ENCODE data around the gene ULBP2.
"Not testable (repeated sequence)": the region's sequence is repeated elsewhere in the genome, so short reads cannot be mapped to it uniquely, and the experiment has no call there.

ULBP2 gene

DNA sequence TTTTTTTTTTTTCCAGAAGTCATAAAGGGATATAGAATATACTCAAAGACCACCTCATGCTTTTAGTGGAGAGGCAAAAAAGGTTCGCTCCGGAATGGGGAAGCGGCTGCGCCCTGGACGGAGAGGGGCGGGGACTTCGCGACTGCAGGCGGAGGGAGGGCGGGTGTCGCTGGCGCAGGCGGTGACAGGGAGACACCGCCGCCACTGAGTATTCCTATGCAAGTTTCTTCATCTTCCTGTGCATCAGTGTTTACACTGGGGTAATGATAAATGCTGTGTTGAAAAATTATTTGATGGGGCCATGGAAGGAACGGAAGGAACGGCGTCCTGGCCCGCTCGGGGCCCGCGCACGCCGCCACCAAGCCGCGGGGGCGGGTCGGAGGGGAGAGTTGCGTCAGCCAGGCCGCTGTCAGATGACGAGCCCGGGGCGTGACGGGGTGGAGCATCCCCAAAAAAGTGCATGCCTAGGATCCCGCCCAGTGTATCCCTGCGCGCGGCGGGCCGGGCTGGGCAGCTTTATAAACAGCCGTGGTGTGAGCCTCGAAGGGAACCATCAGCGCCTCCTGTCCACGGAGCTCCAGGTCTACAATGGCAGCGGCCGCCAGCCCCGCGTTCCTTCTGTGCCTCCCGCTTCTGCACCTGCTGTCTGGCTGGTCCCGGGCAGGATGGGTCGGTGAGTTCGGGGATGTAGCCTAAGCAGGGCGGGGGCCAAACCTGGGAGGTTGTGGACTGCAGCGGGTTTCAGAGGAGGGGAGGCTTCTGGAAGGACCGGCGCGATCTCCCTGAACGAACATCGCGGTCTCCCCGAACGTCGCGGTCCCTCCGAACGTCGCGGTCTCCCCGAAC lies 21.9 kb downstream of the ULBP2 start, which contains the start of gene ULBP1:
Gene ULBP1, plus strand, starts transcription at position 482 of the 846 bp plus-strand sequence. Its CDS starts 107 bp downstream, at position 589.
- TF ChIP-seq, protein P1, sequence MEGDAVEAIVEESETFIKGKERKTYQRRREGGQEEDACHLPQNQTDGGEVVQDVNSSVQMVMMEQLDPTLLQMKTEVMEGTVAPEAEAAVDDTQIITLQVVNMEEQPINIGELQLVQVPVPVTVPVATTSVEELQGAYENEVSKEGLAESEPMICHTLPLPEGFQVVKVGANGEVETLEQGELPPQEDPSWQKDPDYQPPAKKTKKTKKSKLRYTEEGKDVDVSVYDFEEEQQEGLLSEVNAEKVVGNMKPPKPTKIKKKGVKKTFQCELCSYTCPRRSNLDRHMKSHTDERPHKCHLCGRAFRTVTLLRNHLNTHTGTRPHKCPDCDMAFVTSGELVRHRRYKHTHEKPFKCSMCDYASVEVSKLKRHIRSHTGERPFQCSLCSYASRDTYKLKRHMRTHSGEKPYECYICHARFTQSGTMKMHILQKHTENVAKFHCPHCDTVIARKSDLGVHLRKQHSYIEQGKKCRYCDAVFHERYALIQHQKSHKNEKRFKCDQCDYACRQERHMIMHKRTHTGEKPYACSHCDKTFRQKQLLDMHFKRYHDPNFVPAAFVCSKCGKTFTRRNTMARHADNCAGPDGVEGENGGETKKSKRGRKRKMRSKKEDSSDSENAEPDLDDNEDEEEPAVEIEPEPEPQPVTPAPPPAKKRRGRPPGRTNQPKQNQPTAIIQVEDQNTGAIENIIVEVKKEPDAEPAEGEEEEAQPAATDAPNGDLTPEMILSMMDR (IDR thresholded peaks at IDR 0.05; ENCODE audit: low read depth, low read length): no peak
- TF ChIP-seq EZH2phosphoT487 (IDR thresholded peaks at IDR 0.05; ENCODE audit: low read depth): no peak
- H3K4me2 ChIP-seq (ENCODE audit: low read length): no peak within 1 kb of the TSS
- no peak within 1 kb of the TSS for H3K9ac ChIP-seq (ENCODE audit: low read length)
- no peak within 1 kb of the TSS for H3K4me3 ChIP-seq (ENCODE audit: low read length)
- H3K9me3 ChIP-seq (ENCODE audit: insufficient read depth, low read length): no peaks in the 10 kb centered on the region
- H3K27me3 ChIP-seq (ENCODE audit: low read depth, low read length): peaks cover 12% of the 10 kb centered on the region; the same call in 1 of the 2 replicates
- no peaks in the 10 kb centered on the region for H3K4me1 ChIP-seq (ENCODE audit: low read length)
- H3K27ac ChIP-seq (ENCODE audit: low read length): no peak within 1 kb of the TSS
- no peak within 1 kb of the TSS for H2AFZ ChIP-seq (ENCODE audit: low read depth, low read length)
- H3K79me2 ChIP-seq (ENCODE audit: low read length): no peaks in the 10 kb centered on the region
- H3K36me3 ChIP-seq (replicated peaks; ENCODE audit: low read depth, low read length): no peaks in the 10 kb centered on the region
- H4K20me1 ChIP-seq (ENCODE audit: insufficient read depth, low read length): no peaks in the 10 kb centered on the region

DNA sequence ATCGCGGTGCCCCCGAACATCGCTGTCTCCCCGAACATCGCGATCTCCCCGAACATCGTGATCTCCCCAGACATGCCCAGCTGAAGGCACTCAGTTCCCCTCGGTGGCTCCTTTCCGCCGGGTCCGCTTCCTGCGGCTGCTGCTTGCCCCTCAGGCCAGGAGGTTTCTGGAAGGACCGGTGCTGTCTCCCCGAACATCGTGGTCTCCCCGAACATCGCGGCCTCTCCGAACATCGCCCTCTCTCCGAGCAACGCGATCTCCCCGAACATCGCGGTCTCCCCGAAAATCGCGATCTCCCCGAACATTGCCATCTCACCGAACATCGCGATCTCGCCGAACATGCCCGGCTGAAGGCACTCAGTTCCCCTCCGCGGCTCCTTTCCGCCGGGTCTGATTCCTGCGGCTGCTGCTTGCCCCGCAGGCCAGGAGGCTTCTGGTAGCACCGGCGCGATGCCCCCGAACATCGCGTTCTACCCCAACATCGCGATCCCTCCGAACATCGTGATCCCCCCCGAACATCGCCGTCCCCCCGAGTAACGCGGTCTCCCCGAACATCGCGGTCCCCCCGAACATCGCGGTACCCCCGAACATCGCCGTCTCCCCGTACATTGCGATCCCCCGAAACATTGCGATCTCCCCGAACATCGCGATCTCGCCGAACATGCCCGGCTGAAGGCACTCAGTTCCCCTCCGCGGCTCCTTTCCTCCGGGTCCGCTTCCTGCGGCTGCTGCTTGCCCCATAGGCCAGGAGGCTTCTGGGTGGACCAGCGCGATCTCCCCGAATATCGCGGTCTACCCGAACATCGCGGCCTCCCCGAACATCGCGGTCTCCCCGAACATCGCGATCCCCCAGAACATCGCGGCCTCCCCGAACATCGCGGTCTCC lies 22.7 kb downstream of the ULBP2 start:
- no peak overlapping the region for H2AFZ ChIP-seq (ENCODE audit: low read depth, low read length)
- TF ChIP-seq, protein P1 (IDR thresholded peaks at IDR 0.05; ENCODE audit: low read depth, low read length): no peak
- TF ChIP-seq EZH2phosphoT487 (IDR thresholded peaks at IDR 0.05; ENCODE audit: low read depth): no peak
- H3K27me3 ChIP-seq (ENCODE audit: low read depth, low read length): 0 out of 2 replicates have a peak, but pooled peaks cover 8% of the 10 kb centered on the region
- H4K20me1 ChIP-seq (ENCODE audit: insufficient read depth, low read length): no peaks in the 10 kb centered on the region
- no peak overlapping the region for H3K4me2 ChIP-seq (ENCODE audit: low read length)
- no peaks in the 10 kb centered on the region for H3K9me3 ChIP-seq (ENCODE audit: insufficient read depth, low read length)
- H3K36me3 ChIP-seq (replicated peaks; ENCODE audit: low read depth, low read length): no peaks in the 10 kb centered on the region
- no peak overlapping the region for H3K4me3 ChIP-seq (ENCODE audit: low read length)
- H3K9ac ChIP-seq (ENCODE audit: low read length): no peak overlapping the region
- H3K79me2 ChIP-seq (ENCODE audit: low read length): no peaks in the 10 kb centered on the region
- no peaks in the 10 kb centered on the region for H3K4me1 ChIP-seq (ENCODE audit: low read length)
- no peak overlapping the region for H3K27ac ChIP-seq (ENCODE audit: low read length)

DNA sequence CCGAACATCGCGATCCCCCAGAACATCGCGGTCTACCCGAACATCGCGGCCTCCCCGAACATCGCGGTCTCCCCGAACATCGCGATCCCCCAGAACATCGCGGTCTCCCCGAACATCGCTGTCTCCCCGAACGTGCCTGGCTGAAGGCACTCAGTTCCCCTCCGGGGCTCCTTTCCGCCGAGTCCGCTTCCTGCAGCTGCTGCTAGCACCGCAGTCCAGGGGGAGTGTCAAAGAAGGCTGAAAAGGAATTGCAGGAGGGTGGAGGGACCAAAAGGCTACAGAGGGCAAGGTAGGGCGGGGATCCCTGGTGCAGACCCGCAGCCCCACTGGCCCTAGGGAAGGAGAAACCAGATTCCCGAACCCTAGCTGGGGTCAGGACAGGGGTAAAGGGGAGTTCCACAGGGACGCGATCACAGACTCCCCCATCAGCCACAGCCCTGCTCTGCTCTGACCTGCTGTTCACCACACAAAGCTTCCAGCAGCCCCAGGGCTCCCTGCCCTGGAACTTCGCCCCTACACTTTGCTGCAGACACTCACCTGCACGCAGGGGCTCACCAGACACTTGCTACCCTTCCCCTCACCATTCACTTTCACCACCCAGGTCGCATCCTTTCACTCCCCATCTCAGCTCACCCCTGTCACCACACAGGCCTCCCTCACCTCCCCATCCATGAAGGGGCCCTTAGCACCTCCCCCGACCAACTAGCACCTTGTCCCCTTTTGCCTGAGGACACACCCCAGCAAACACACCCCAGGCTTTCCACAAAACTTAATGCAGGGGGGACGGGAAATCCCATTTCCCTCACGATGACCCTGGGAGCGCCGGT lies 23.6 kb downstream of the ULBP2 start:
- Histone ChIP-seq H3K4me2 (ENCODE audit: low read length) (no peak overlapping the region), H3K9ac (ENCODE audit: low read length) (no peak overlapping the region), H2AFZ (ENCODE audit: low read depth, low read length) (no peak overlapping the region), H3K36me3 (replicated peaks; ENCODE audit: low read depth, low read length) (no peaks in the 10 kb centered on the region), H3K27ac (ENCODE audit: low read length) (no peak overlapping the region), H4K20me1 (ENCODE audit: insufficient read depth, low read length) (no peaks in the 10 kb centered on the region), H3K9me3 (ENCODE audit: insufficient read depth, low read length) (no peaks in the 10 kb centered on the region), H3K27me3 (ENCODE audit: low read depth, low read length) (0 out of 2 replicates have a peak, but pooled peaks cover 4% of the 10 kb centered on the region), H3K4me1 (ENCODE audit: low read length) (no peaks in the 10 kb centered on the region), H3K79me2 (ENCODE audit: low read length) (no peaks in the 10 kb centered on the region), H3K4me3 (ENCODE audit: low read length) (no peak overlapping the region)
- TF ChIP-seq, protein P1 (IDR thresholded peaks at IDR 0.05; ENCODE audit: low read depth, low read length): no peak
- no peak for TF ChIP-seq EZH2phosphoT487 (IDR thresholded peaks at IDR 0.05; ENCODE audit: low read depth)

DNA sequence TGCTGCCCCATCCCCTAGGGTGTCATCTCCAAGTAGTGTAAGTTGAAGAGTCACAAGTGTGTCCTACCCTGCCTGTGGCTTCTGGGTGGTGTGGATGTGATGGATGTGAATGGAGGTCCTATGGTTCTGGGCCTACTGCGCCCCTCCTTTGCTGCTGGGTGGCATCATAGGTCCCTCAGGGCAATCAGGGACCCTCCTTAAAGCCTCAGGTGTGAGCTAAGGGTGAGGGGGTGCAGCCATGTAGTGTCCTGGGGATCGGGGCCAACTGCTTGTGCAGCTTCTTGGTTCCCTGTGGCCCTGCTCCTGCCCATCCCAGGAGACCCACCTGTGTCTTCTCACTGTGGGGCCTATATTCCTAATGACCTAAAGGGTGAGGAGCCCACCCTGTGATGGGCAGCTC lies 24.5 kb downstream of the ULBP2 start:
- not testable (repeated sequence) for H3K4me2 ChIP-seq (ENCODE audit: low read length); H3K9me3 ChIP-seq (ENCODE audit: insufficient read depth, low read length); H4K20me1 ChIP-seq (ENCODE audit: insufficient read depth, low read length); H3K4me3 ChIP-seq (ENCODE audit: low read length); H3K4me1 ChIP-seq (ENCODE audit: low read length); H3K79me2 ChIP-seq (ENCODE audit: low read length); H3K36me3 ChIP-seq (replicated peaks; ENCODE audit: low read depth, low read length); H3K9ac ChIP-seq (ENCODE audit: low read length); H2AFZ ChIP-seq (ENCODE audit: low read depth, low read length); H3K27ac ChIP-seq (ENCODE audit: low read length); H3K27me3 ChIP-seq (ENCODE audit: low read depth, low read length)

Data from OCI-LY3 (cell line).